ENCODE results near the gene ARNT2.

DNA sequence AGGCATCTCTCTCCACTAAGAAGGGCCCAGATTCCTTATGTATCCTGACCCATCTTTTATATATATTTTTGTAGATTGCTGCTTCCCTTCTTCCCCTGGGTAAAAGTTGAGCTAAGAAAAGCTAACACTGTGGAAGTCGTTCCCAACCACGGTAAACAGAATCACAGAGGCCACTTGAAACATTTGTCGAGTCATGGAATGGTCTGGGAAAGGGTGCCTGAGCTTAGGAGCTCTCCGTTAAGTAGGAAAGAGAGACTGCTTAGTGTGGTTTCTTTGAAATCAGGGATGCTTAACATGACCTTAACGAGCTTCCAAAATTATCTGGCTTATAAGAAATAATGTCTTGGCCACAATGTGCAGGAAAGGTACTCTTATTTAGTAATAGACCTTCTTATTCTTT lies 45.6 kb downstream of the ARNT2 start:
- TF ChIP-seq GATA2 (CRISPR knock-in tag; IDR thresholded peaks at IDR 0.05) (no peak), GABPA (IDR thresholded peaks at IDR 0.05; ENCODE audit: low read depth) (no peak), RXRA (IDR thresholded peaks at IDR 0.05; ENCODE audit: borderline replicate concordance, low read depth) (no peak), RFX5 (IDR thresholded peaks at IDR 0.05; ENCODE audit: low read length) (no peak), NFIC (IDR thresholded peaks at IDR 0.05; ENCODE audit: borderline replicate concordance) (no peak), TCF12 (IDR thresholded peaks at IDR 0.05) (no peak), SMC3 (IDR thresholded peaks at IDR 0.05; ENCODE audit: low read depth, low read length) (no peak), ELF1 (IDR thresholded peaks at IDR 0.05) (no peak), RAD21 (IDR thresholded peaks at IDR 0.05; ENCODE audit: low read length) (no peak)
- TF ChIP-seq, protein P1, sequence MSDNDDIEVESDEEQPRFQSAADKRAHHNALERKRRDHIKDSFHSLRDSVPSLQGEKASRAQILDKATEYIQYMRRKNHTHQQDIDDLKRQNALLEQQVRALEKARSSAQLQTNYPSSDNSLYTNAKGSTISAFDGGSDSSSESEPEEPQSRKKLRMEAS (IDR thresholded peaks at IDR 0.05; ENCODE audit: low read depth), result no peak
- TF ChIP-seq, protein P2, sequence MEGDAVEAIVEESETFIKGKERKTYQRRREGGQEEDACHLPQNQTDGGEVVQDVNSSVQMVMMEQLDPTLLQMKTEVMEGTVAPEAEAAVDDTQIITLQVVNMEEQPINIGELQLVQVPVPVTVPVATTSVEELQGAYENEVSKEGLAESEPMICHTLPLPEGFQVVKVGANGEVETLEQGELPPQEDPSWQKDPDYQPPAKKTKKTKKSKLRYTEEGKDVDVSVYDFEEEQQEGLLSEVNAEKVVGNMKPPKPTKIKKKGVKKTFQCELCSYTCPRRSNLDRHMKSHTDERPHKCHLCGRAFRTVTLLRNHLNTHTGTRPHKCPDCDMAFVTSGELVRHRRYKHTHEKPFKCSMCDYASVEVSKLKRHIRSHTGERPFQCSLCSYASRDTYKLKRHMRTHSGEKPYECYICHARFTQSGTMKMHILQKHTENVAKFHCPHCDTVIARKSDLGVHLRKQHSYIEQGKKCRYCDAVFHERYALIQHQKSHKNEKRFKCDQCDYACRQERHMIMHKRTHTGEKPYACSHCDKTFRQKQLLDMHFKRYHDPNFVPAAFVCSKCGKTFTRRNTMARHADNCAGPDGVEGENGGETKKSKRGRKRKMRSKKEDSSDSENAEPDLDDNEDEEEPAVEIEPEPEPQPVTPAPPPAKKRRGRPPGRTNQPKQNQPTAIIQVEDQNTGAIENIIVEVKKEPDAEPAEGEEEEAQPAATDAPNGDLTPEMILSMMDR (IDR thresholded peaks at IDR 0.05), result no peak
- TF ChIP-seq, protein P3, sequence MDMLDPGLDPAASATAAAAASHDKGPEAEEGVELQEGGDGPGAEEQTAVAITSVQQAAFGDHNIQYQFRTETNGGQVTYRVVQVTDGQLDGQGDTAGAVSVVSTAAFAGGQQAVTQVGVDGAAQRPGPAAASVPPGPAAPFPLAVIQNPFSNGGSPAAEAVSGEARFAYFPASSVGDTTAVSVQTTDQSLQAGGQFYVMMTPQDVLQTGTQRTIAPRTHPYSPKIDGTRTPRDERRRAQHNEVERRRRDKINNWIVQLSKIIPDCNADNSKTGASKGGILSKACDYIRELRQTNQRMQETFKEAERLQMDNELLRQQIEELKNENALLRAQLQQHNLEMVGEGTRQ (IDR thresholded peaks at IDR 0.05; ENCODE audit: borderline replicate concordance, low read depth, low read length), result no peak
